Astrocyte (in vitro differentiated cells and primary cell): ENCODE measurements around the gene FXYD4. TPM values are rescaled to one million over a fixed set of nuclear protein-coding genes. Genes with fewer than 3 reads are reported as not detected.

Experiments used
- DNase-seq: peaks from one replicate; pipeline ENCODE4 v3.0.0-alpha.2; 2010; ENCODE audit warnings: low read depth
- FAIRE-seq: peaks from 2 replicates; lab custom pipeline; 2011; peaks lifted over from hg19 to GRCh38; lab: Jason Lieb, UNC
- H2AFZ ChIP-seq: 2 replicates; pipeline ENCODE4 v1.6.0; 2012; ENCODE audit warnings: low read depth, low read length, inconsistent platforms
- H3K27ac ChIP-seq: 2 replicates; pipeline ENCODE4 v1.5.1; 2011; ENCODE audit warnings: low read depth, low read length, inconsistent platforms
- H3K27me3 ChIP-seq: 2 replicates; pipeline ENCODE4 v1.6.0; 2011; ENCODE audit warnings: low read length, inconsistent platforms; ENCODE audit not compliant: insufficient read depth
- H3K36me3 ChIP-seq: 2 replicates; pipeline ENCODE4 v1.5.1; 2011; ENCODE audit warnings: low read length, inconsistent platforms; ENCODE audit not compliant: insufficient read depth
- H3K4me1 ChIP-seq: 2 replicates; pipeline ENCODE4 v1.5.1; 2011; ENCODE audit warnings: low read length, inconsistent platforms; ENCODE audit not compliant: insufficient read depth
- H3K4me2 ChIP-seq: 2 replicates; pipeline ENCODE4 v1.6.0; 2012; ENCODE audit warnings: low read length, inconsistent platforms
- H3K4me3 ChIP-seq: 2 replicates; pipeline ENCODE4 v1.5.1; 2011; ENCODE audit warnings: low read depth, mild to moderate bottlenecking, low read length, inconsistent platforms; ENCODE audit not compliant: insufficient read depth
- H3K79me2 ChIP-seq: 2 replicates; pipeline ENCODE4 v1.6.0; 2012; ENCODE audit warnings: mild to moderate bottlenecking, low read length, inconsistent platforms; ENCODE audit not compliant: insufficient read depth
- H3K9ac ChIP-seq: 2 replicates; pipeline ENCODE4 v1.6.0; 2012; ENCODE audit warnings: mild to moderate bottlenecking, low read length, inconsistent platforms
- H3K9me3 ChIP-seq: 2 replicates; pipeline ENCODE4 v1.5.1; 2012; ENCODE audit warnings: low read depth, mild to moderate bottlenecking, low read length, inconsistent platforms; ENCODE audit not compliant: insufficient read depth
- H4K20me1 ChIP-seq: 2 replicates; pipeline ENCODE4 v1.6.0; 2012; ENCODE audit warnings: low read length, inconsistent platforms; ENCODE audit not compliant: insufficient read depth
- H3K27ac Mint-ChIP-seq: one replicate; pipeline ENCODE4 v1.8.0; 2021; ENCODE audit warnings: mild to moderate bottlenecking, mixed read lengths; ENCODE audit not compliant: unreplicated experiment
- H3K27me3 Mint-ChIP-seq: one replicate; pipeline ENCODE4 v1.8.0; 2021; ENCODE audit warnings: low read depth, mixed read lengths; ENCODE audit not compliant: unreplicated experiment
- H3K36me3 Mint-ChIP-seq: one replicate; pipeline ENCODE4 v1.8.0; 2021; ENCODE audit warnings: low read depth, mixed read lengths; ENCODE audit not compliant: unreplicated experiment
- H3K4me1 Mint-ChIP-seq: one replicate; pipeline ENCODE4 v1.8.0; 2021; ENCODE audit warnings: low read depth, mixed read lengths; ENCODE audit not compliant: unreplicated experiment
- H3K4me3 Mint-ChIP-seq: one replicate; pipeline ENCODE4 v1.8.0; 2021; ENCODE audit warnings: mild to moderate bottlenecking, moderate library complexity, mixed read lengths; ENCODE audit not compliant: unreplicated experiment
- H3K9me3 Mint-ChIP-seq: one replicate; pipeline ENCODE4 v1.8.0; 2021; ENCODE audit warnings: mild to moderate bottlenecking, mixed read lengths; ENCODE audit not compliant: unreplicated experiment
- EZH2 ChIP-seq: IDR thresholded peaks from 2 replicates; pipeline ENCODE4 v1.6.1; 2012; ENCODE audit warnings: mild to moderate bottlenecking, low read length, inconsistent platforms; ENCODE audit not compliant: insufficient read depth
- total RNA-seq: library from RNA; stranded (reverse); gene quantifications from 2 replicates; pipeline ENCODE4 v1.2.1, GENCODE V29; 2021
- TF ChIP-seq, protein P1 (sequence below): IDR thresholded peaks from 2 replicates; pipeline ENCODE4 v1.5.1; 2011; ENCODE audit warnings: low read depth, mild to moderate bottlenecking, inconsistent platforms, low read length, moderate library complexity; ENCODE audit not compliant: insufficient read depth

The FXYD4 gene
- total RNA-seq, 1 donor from 2014 or later = not detected

DNA sequence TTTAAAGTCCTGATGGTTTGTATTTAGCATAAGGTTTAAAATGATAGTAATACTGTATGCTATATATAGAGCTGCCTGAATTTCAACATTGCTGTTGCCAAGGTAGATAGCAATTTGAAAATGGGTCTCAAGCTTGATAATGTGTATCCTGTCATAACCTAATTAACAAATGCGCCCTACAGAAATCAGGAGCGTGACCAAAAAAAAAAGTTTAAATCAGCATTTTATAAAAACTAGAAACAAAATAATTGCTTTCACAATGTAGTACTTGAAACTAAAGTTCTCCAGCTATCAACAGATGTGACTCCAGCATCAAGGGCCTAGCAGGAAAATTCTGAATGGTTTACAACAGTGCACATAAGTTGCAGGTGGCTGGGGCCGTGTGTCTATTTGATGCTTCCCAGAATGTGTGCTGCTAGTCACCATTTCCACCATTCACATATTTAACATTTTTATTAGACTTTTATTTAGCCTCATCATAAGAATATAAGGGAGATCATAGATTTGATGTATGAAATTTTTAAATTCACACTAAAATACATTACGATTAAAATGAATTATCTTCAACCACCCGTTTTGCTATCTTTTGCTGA lies 14.1 kb downstream of the FXYD4 start:
- TF ChIP-seq, protein P1, sequence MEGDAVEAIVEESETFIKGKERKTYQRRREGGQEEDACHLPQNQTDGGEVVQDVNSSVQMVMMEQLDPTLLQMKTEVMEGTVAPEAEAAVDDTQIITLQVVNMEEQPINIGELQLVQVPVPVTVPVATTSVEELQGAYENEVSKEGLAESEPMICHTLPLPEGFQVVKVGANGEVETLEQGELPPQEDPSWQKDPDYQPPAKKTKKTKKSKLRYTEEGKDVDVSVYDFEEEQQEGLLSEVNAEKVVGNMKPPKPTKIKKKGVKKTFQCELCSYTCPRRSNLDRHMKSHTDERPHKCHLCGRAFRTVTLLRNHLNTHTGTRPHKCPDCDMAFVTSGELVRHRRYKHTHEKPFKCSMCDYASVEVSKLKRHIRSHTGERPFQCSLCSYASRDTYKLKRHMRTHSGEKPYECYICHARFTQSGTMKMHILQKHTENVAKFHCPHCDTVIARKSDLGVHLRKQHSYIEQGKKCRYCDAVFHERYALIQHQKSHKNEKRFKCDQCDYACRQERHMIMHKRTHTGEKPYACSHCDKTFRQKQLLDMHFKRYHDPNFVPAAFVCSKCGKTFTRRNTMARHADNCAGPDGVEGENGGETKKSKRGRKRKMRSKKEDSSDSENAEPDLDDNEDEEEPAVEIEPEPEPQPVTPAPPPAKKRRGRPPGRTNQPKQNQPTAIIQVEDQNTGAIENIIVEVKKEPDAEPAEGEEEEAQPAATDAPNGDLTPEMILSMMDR = no peak
- TF ChIP-seq EZH2 = no peak
- Histone ChIP-seq H3K9ac (no peak overlapping the region), H3K4me3 (no peak overlapping the region), H3K27ac (no peak overlapping the region), H4K20me1 (peaks cover 57% of the 10 kb centered on the region), H2AFZ (no peak overlapping the region), H3K27me3 (no peaks in the 10 kb centered on the region), H3K9me3 (no peaks in the 10 kb centered on the region), H3K4me2 (no peak overlapping the region), H3K36me3 (peaks cover 44% of the 10 kb centered on the region), H3K79me2 (peaks cover 29% of the 10 kb centered on the region), H3K4me1 (no peaks in the 10 kb centered on the region)
- peaks cover 12% of the 10 kb centered on the region for H3K36me3 Mint-ChIP-seq
- no peak overlapping the region for H3K27ac Mint-ChIP-seq
- peaks cover 3% of the 10 kb centered on the region for H3K4me1 Mint-ChIP-seq
- H3K27me3 Mint-ChIP-seq = no peaks in the 10 kb centered on the region
- no peak overlapping the region for H3K4me3 Mint-ChIP-seq
- DNase-seq (no peak), FAIRE-seq (no peak)
- H3K9me3 Mint-ChIP-seq = no peaks in the 10 kb centered on the region

DNA sequence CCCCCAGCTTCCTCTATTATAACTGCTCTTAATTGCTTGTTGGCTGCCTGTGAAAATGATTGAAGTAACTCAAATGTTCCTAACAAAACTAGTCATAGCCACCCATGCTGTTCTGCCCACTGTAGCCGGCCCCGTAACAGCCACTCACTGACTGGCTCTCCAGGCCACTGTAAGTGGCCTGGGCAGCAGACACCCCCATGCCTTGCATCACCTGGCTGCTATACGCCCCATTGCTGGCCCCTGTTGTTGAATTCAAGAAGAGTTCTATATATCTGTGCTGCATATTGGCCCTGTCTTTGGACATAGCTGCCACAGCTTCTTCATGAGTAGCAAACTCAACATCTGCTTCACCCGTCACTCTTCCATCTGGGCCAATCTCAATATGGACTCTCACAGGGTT lies 15.1 kb downstream of the FXYD4 start:
- Histone ChIP-seq H3K4me1 (no peaks in the 10 kb centered on the region), H3K27ac (no peak overlapping the region), H3K4me3 (no peak overlapping the region), H3K9ac (no peak overlapping the region), H3K9me3 (no peaks in the 10 kb centered on the region), H2AFZ (no peak overlapping the region), H3K4me2 (no peak overlapping the region), H3K36me3 (peaks cover 44% of the 10 kb centered on the region), H4K20me1 (peaks cover 67% of the 10 kb centered on the region), H3K79me2 (peaks cover 39% of the 10 kb centered on the region), H3K27me3 (no peaks in the 10 kb centered on the region)
- FAIRE-seq (no peak), DNase-seq (no peak)
- Mint-ChIP-seq H3K9me3 (no peaks in the 10 kb centered on the region), H3K27me3 (no peaks in the 10 kb centered on the region), H3K4me3 (no peak overlapping the region), H3K27ac (no peak overlapping the region), H3K36me3 (peaks cover 12% of the 10 kb centered on the region), H3K4me1 (no peaks in the 10 kb centered on the region)
- no peak for TF ChIP-seq EZH2
- TF ChIP-seq, protein P1 = no peak

DNA sequence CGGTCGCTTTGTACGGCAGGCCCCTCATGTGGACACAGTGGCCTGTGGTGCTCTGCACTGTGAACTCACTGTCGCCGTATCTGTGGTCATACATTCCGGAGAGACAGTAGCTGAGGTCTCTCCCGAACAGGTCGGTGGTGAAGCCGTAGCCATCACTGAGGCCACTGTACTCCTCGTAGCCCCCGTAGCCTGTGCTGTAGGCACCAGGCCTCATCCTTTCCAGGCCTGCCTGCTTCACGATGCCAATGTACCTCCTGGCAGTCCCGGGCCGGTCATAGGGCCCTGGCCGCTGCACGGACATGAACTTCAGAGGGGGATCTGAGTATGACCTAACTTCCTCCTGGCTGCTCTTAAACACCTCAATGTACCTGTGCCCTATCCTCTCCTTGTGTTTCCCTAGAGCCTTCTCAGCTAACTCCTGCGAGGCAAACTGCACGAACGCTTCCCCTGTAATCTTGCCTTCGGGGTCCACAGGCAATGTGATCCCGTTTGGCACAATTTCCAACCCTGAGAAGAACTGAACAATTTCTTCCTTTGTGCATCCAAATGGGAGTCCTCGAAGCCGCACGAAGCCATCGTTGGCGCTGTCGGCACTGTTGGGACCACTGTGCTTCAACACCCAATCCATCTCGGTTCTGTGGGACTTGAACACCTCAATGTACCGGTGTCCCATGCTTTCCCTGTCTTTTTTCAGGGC lies 15.7 kb downstream of the FXYD4 start:
- no peaks in the 10 kb centered on the region for H3K27me3 ChIP-seq
- peaks cover 44% of the 10 kb centered on the region for H3K79me2 ChIP-seq
- DNase-seq (no peak), FAIRE-seq (no peak)
- TF ChIP-seq, protein P1 = no peak
- no peak for TF ChIP-seq EZH2
- H2AFZ ChIP-seq = no peak overlapping the region
- no peak overlapping the region for H3K9ac ChIP-seq
- Mint-ChIP-seq H3K9me3 (no peaks in the 10 kb centered on the region), H3K4me1 (no peaks in the 10 kb centered on the region), H3K36me3 (peaks cover 16% of the 10 kb centered on the region), H3K4me3 (no peak overlapping the region), H3K27ac (no peak overlapping the region), H3K27me3 (no peaks in the 10 kb centered on the region)
- H3K4me1 ChIP-seq = no peaks in the 10 kb centered on the region
- H3K36me3 ChIP-seq = peaks cover 44% of the 10 kb centered on the region
- H3K27ac ChIP-seq = no peak overlapping the region
- H3K9me3 ChIP-seq = no peaks in the 10 kb centered on the region
- no peak overlapping the region for H3K4me2 ChIP-seq
- no peak overlapping the region for H3K4me3 ChIP-seq
- peaks cover 73% of the 10 kb centered on the region for H4K20me1 ChIP-seq
